Testis (tissue), 3 donors: ENCODE data around the gene OLIG2. TPM values are rescaled to one million over a fixed set of nuclear protein-coding genes. Genes with fewer than 3 reads are reported as not detected.

Source experiments
- DNase-seq: peaks from one replicate; pipeline ENCODE4 v3.0.0-alpha.2; 2019
- H3K27ac ChIP-seq, 2 donors: fragments of 200-600 bp; sonication (generic); one replicate each; pipeline ENCODE4 v1.5.1; 2019
- H3K27me3 ChIP-seq: fragments of 200-600 bp; sonication (generic); one replicate; pipeline ENCODE4 v1.5.1; 2019
- H3K36me3 ChIP-seq: fragments of 200-600 bp; sonication (generic); one replicate; pipeline ENCODE4 v1.5.1; 2017; ENCODE audit warnings: low read depth; ENCODE audit errors: missing control alignments
- H3K4me1 ChIP-seq: fragments of 200-600 bp; sonication (generic); one replicate; pipeline ENCODE4 v1.5.1; 2019
- H3K4me3 ChIP-seq, 2 donors: fragments of 200-600 bp; sonication (generic); one replicate each; pipeline ENCODE4 v1.5.1; 2017 to 2019
- H3K9me3 ChIP-seq: fragments of 200-600 bp; sonication (generic); one replicate; pipeline ENCODE4 v1.5.1; 2017
- CTCF ChIP-seq, 3 experiments: fragments of 450-650 bp in 2 of 3; fragments of 200-600 bp in 1 of 3; sonication (generic) in 1 of 3; IDR thresholded peaks; one replicate each; pipeline ENCODE4 v1.5.1; 2016 to 2019; ENCODE audit warnings: antibody characterized with exemption in 3 of 3, mild to moderate bottlenecking in 2 of 3, moderate library complexity in 1 of 3
- POLR2A ChIP-seq: fragments of 450-650 bp; IDR thresholded peaks from one replicate; pipeline ENCODE4 v1.6.1; 2017; ENCODE audit warnings: antibody characterized with exemption, mild to moderate bottlenecking, moderate library complexity
- WGBS, 2 donors: methylation state at CpG; one replicate each; pipeline ENCODE4 v1.1.5; 2018; 5-methylcytosine and 5-hydroxymethylcytosine counted together
- intact Hi-C: fragments of 100-400 bp; cut with DNase I; formaldehyde crosslinking; loops from one replicate; pipeline ENCODE4 v1.15.1; 2023; ENCODE audit warnings: low total_unique reads
- polyA plus RNA-seq: library from polyadenylated mRNA; stranded (reverse); fragments of 350-450 nt; fragmentation: Illumina TruSeq; extraction: RNeasy Lipid Tissue Mini Kit (QIAGEN cat#74804); gene quantifications from one replicate; pipeline ENCODE4 v1.2.3, GENCODE V29; 2014; ENCODE audit warnings: low read depth, low replicate concordance; ENCODE audit not compliant: insufficient read depth
- total RNA-seq, 2 donors: library from RNA; depleted of rRNA; stranded (reverse); fragments of >200 nt; gene quantifications; one replicate each; pipeline ENCODE4 v1.2.3, GENCODE V29; 2016

OLIG2 gene
- total and polyA plus RNA-seq, 3 donors from 2014 or later = not detected

GRCh38 chr21:33053951-33054350 is 28.2 kb downstream of the OLIG2 start:
- no peak for TF ChIP-seq POLR2A
- TF ChIP-seq CTCF (IDR thresholded peaks at IDR 0.05) = no peak
- Histone ChIP-seq H3K36me3 (no peaks in the 10 kb centered on the region), H3K4me3 (no peak overlapping the region), H3K27ac (no peak overlapping the region), H3K9me3 (no peaks in the 10 kb centered on the region), H3K27me3 (no peaks in the 10 kb centered on the region), H3K4me1 (peaks cover 9% of the 10 kb centered on the region)
- DNase-seq = no peak
- intact Hi-C loops = no loop called here

- TF ChIP-seq CTCF (IDR thresholded peaks at IDR 0.05) (no peak), POLR2A (no peak)
- 81 to 96% methylated on average over 3 to 5 of the region's 5 CpGs for WGBS, 2 donors
- intact Hi-C loops = no loop called here
- no peak overlapping the region for H3K27ac ChIP-seq
- no peaks in the 10 kb centered on the region for H3K36me3 ChIP-seq
- no peaks in the 10 kb centered on the region for H3K27me3 ChIP-seq
- no peak overlapping the region for H3K4me3 ChIP-seq
- H3K4me1 ChIP-seq = peaks cover 9% of the 10 kb centered on the region
- no peak for DNase-seq
- H3K9me3 ChIP-seq = no peaks in the 10 kb centered on the region
Observed at GRCh38 chr21:33055991-33056390, 30.3 kb downstream of the OLIG2 start.

- WGBS, 2 donors = 83 to 87% methylated on average over 7 to 11 of the region's 11 CpGs
- no peaks in the 10 kb centered on the region for H3K36me3 ChIP-seq
- intact Hi-C loops = no loop called here
- no peak overlapping the region for H3K4me3 ChIP-seq
- H3K9me3 ChIP-seq = no peaks in the 10 kb centered on the region
- TF ChIP-seq POLR2A (no peak), CTCF (IDR thresholded peaks at IDR 0.05) (no peak)
- H3K27me3 ChIP-seq = no peaks in the 10 kb centered on the region
- no peak for DNase-seq
- H3K27ac ChIP-seq = no peak overlapping the region
- H3K4me1 ChIP-seq = peaks cover 9% of the 10 kb centered on the region
Observed at GRCh38 chr21:33057385-33057940, 31.7 kb downstream of the OLIG2 start.

- peak; percentile 79 for DNase-seq
- Histone ChIP-seq H3K4me1 (peaks cover 9% of the 10 kb centered on the region), H3K4me3 (no peak overlapping the region), H3K9me3 (no peaks in the 10 kb centered on the region), H3K36me3 (no peaks in the 10 kb centered on the region), H3K27me3 (no peaks in the 10 kb centered on the region), H3K27ac (no peak overlapping the region)
- intact Hi-C loops = no loop called here
- 36 to 50% methylated on average over 4 to 6 of the region's 6 CpGs for WGBS, 2 donors
- TF ChIP-seq POLR2A (no peak), CTCF (IDR thresholded peaks at IDR 0.05) (no peak)
Observed at GRCh38 chr21:33058527-33058926, 32.8 kb downstream of the OLIG2 start.

- H3K27me3 ChIP-seq = no peaks in the 10 kb centered on the region
- WGBS, 2 donors = 55 to 59% methylated on average over 6 of the region's 6 CpGs
- H3K36me3 ChIP-seq = no peaks in the 10 kb centered on the region
- no peak for TF ChIP-seq POLR2A
- TF ChIP-seq CTCF (IDR thresholded peaks at IDR 0.05) = no peak
- H3K9me3 ChIP-seq = no peaks in the 10 kb centered on the region
- DNase-seq = no peak
- intact Hi-C loops = no loop called here
- H3K27ac ChIP-seq = no peak overlapping the region
- H3K4me3 ChIP-seq = no peak overlapping the region
- H3K4me1 ChIP-seq = peaks cover 9% of the 10 kb centered on the region
Observed at GRCh38 chr21:33058957-33059356, 33.2 kb downstream of the OLIG2 start.
